CD4-positive, CD25-positive, alpha-beta regulatory T cell (primary cell): ENCODE data around the gene ARHGEF28. TPM values are rescaled to one million over a fixed set of nuclear protein-coding genes. Genes with fewer than 3 reads are reported as not detected.

Source experiments
- ATAC-seq, 2 donors: fragments of 150-1000 bp; cut with Tn5 transposase; one replicate each; pipeline ENCODE4 v1.10.0; 2021; ENCODE audit warnings: low read depth in 2 of 2, moderate number of reproducible peaks in 2 of 2, moderate library complexity in 1 of 2
- DNase-seq, 3 donors: peaks; one replicate each; pipeline versions ENCODE4 v3.0.0 to v3.0.0-alpha.2; 2012 to 2022; ENCODE audit warnings: mixed read lengths in 1 of 3
- H3K27ac ChIP-seq: one replicate; pipeline ENCODE4 v1.7.0; 2013; ENCODE audit warnings: mild to moderate bottlenecking, low read length; ENCODE audit not compliant: insufficient read depth, poor library complexity, severe bottlenecking
- H3K27me3 ChIP-seq: one replicate; pipeline ENCODE4 v1.7.0; 2013; ENCODE audit warnings: low read length; ENCODE audit not compliant: control insufficient read depth, insufficient read depth
- H3K36me3 ChIP-seq: one replicate; pipeline ENCODE4 v1.7.0; 2013; ENCODE audit warnings: mild to moderate bottlenecking, low read length, moderate library complexity; ENCODE audit not compliant: control insufficient read depth, insufficient read depth
- H3K4me1 ChIP-seq: 2 replicates; pipeline ENCODE4 v1.7.0; 2013; ENCODE audit warnings: mild to moderate bottlenecking, low read length; ENCODE audit not compliant: insufficient read depth, control insufficient read depth, poor library complexity, severe bottlenecking
- H3K4me3 ChIP-seq: one replicate; pipeline ENCODE4 v1.7.0; 2013; ENCODE audit warnings: low read depth, mild to moderate bottlenecking, low read length, moderate library complexity
- H3K9me3 ChIP-seq, 2 experiments: 1 replicate in 1 of 2; 2 replicates in 1 of 2; pipeline ENCODE4 v1.7.0; 2013; ENCODE audit warnings: low read length in 2 of 2, mild to moderate bottlenecking in 1 of 2, moderate library complexity in 1 of 2; ENCODE audit not compliant: control insufficient read depth in 2 of 2
- H3K27ac Mint-ChIP-seq, 3 donors: one replicate each; pipeline ENCODE4 v1.8.0; 2020 to 2022; ENCODE audit warnings: mild to moderate bottlenecking in 3 of 3, mixed read lengths in 3 of 3, moderate library complexity in 2 of 3
- H3K27me3 Mint-ChIP-seq: one replicate; pipeline ENCODE4 v1.8.0; 2022; ENCODE audit warnings: mild to moderate bottlenecking, mixed read lengths
- H3K36me3 Mint-ChIP-seq: one replicate; pipeline ENCODE4 v1.8.0; 2020; ENCODE audit warnings: mixed read lengths
- H3K4me1 Mint-ChIP-seq, 4 donors: one replicate each; pipeline ENCODE4 v1.8.0; 2020 to 2022; ENCODE audit warnings: mixed read lengths in 4 of 4, mild to moderate bottlenecking in 1 of 4
- H3K4me3 Mint-ChIP-seq, 4 donors: one replicate each; pipeline ENCODE4 v1.8.0; 2020 to 2022; ENCODE audit warnings: mild to moderate bottlenecking in 4 of 4, mixed read lengths in 4 of 4, moderate library complexity in 3 of 4
- H3K9me3 Mint-ChIP-seq, 7 donors: one replicate each; pipeline ENCODE4 v1.8.0; 2020 to 2022; ENCODE audit warnings: mixed read lengths in 7 of 7, mild to moderate bottlenecking in 3 of 7, moderate library complexity in 2 of 7
- polyA plus RNA-seq, 4 donors: library from polyadenylated mRNA; unstranded; fragments of 300-500 nt; fragmentation: Illumina TruSeq; gene quantifications; one replicate each; pipeline ENCODE4 v1.2.3, GENCODE V29; 2021
- total RNA-seq: library from RNA; stranded (reverse); gene quantifications from one replicate; pipeline ENCODE4 v1.2.3, GENCODE V29; 2022

ARHGEF28 gene
- total and polyA plus RNA-seq, 5 donors from 2014 or later, result not detected

- no peaks in the 10 kb centered on the region for H3K36me3 ChIP-seq
- H3K4me3 ChIP-seq, result no peak overlapping the region
- H3K4me3 Mint-ChIP-seq, result no peak overlapping the region
- H3K27ac Mint-ChIP-seq, result no peak overlapping the region
- no peaks in the 10 kb centered on the region for H3K9me3 ChIP-seq
- H3K4me1 ChIP-seq, result no peaks in the 10 kb centered on the region
- no peak overlapping the region for H3K27ac ChIP-seq
- ATAC-seq (no peak), DNase-seq (no peak)
- H3K9me3 Mint-ChIP-seq, result peaks cover 0 to 1% (median 0%) of the 10 kb centered on the region in 7 donors
- no peaks in the 10 kb centered on the region for H3K4me1 Mint-ChIP-seq
- peaks cover 19% of the 10 kb centered on the region for H3K27me3 Mint-ChIP-seq
- no peaks in the 10 kb centered on the region for H3K36me3 Mint-ChIP-seq
- no peaks in the 10 kb centered on the region for H3K27me3 ChIP-seq
These were observed 232.8 kb downstream of the ARHGEF28 start for GRCh38 chr5:73858776-73859175.

DNA sequence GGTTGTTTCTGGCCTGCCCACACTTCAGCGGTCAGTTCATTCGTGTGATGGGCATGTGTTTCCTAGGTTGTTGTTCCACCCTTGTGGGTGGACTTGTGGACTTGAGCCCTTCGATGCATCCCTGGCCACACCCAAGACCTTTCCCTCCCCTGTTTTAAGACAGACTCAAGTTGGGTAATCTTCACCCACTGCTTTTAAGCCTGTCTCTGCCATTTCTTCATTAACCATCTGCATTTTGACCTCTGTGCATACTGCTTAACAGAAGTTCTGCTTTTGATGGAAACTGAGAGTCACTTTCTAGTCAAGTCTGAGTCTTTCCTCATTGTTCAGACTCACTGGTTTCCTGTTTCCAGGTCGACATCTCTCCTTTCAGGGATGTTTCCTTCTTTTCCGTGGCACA is 233.7 kb downstream of the ARHGEF28 start:
- no peak overlapping the region for H3K4me3 Mint-ChIP-seq
- Histone ChIP-seq H3K4me3 (no peak overlapping the region), H3K4me1 (no peaks in the 10 kb centered on the region), H3K27me3 (peaks cover 4% of the 10 kb centered on the region), H3K36me3 (no peaks in the 10 kb centered on the region), H3K27ac (no peak overlapping the region), H3K9me3 (no peaks in the 10 kb centered on the region)
- no peaks in the 10 kb centered on the region for H3K4me1 Mint-ChIP-seq
- H3K9me3 Mint-ChIP-seq, result peaks cover 0 to 1% (median 0%) of the 10 kb centered on the region in 7 donors
- H3K27ac Mint-ChIP-seq, result no peak overlapping the region
- no peaks in the 10 kb centered on the region for H3K36me3 Mint-ChIP-seq
- ATAC-seq (no peak), DNase-seq (no peak)
- H3K27me3 Mint-ChIP-seq, result peaks cover 26% of the 10 kb centered on the region

DNA sequence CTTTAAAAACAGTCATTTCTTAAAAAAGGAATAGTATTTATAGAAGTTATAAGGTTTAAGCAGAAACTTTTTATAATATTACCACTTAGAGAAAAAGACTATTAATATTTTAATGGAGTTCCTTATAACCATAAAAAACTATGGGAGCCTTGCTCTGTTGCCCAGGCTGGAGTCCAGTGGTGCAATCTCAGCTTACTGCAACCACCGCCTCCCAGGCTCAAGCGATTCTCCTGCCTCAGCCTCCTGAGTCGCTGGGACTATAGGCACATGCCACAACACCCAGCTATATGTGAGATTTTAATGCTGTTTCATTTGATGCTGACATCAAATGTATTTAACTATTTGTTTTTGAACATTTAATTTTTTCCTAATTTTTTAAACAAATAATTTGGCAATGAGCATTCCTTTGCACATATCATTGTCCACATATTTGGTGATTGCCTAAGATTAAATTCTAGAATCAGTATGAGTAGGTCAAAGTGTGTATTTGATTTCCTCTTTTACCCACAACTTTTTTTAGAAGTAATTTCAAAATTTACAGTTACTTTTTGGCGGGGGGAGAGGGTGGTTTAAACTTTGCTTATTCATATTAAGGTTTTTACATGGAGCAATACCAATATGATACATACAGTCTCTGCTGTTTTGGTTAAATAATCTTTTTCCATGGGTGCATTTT is 235.5 kb downstream of the ARHGEF28 start:
- Mint-ChIP-seq H3K9me3 (peaks cover 0 to 2% (median 0%) of the 10 kb centered on the region in 7 donors), H3K4me3 (no peak overlapping the region), H3K27ac (no peak overlapping the region), H3K4me1 (no peaks in the 10 kb centered on the region), H3K36me3 (no peaks in the 10 kb centered on the region), H3K27me3 (peaks cover 34% of the 10 kb centered on the region)
- Histone ChIP-seq H3K9me3 (no peaks in the 10 kb centered on the region), H3K4me3 (no peak overlapping the region), H3K27ac (no peak overlapping the region), H3K4me1 (no peaks in the 10 kb centered on the region), H3K36me3 (no peaks in the 10 kb centered on the region), H3K27me3 (peaks cover 4% of the 10 kb centered on the region)
- ATAC-seq (no peak), DNase-seq (no peak)

- no peak overlapping the region for H3K4me3 Mint-ChIP-seq
- no peaks in the 10 kb centered on the region for H3K9me3 ChIP-seq
- ATAC-seq (no peak), DNase-seq (no peak)
- no peaks in the 10 kb centered on the region for H3K4me1 Mint-ChIP-seq
- no peaks in the 10 kb centered on the region for H3K36me3 Mint-ChIP-seq
- H3K4me1 ChIP-seq, result no peaks in the 10 kb centered on the region
- peaks cover 35% of the 10 kb centered on the region for H3K27me3 Mint-ChIP-seq
- no peak overlapping the region for H3K4me3 ChIP-seq
- peaks cover 0 to 1% (median 0%) of the 10 kb centered on the region in 7 donors for H3K9me3 Mint-ChIP-seq
- no peaks in the 10 kb centered on the region for H3K36me3 ChIP-seq
- H3K27ac Mint-ChIP-seq, result no peak overlapping the region
- no peak overlapping the region for H3K27ac ChIP-seq
- H3K27me3 ChIP-seq, result peaks cover 4% of the 10 kb centered on the region
These were observed 236.8 kb downstream of the ARHGEF28 start for GRCh38 chr5:73862796-73863195.

GRCh38 chr5:73863876-73864275 is 237.9 kb downstream of the ARHGEF28 start:
- Histone ChIP-seq H3K36me3 (no peaks in the 10 kb centered on the region), H3K27me3 (peaks cover 4% of the 10 kb centered on the region), H3K4me1 (no peaks in the 10 kb centered on the region), H3K27ac (no peak overlapping the region), H3K9me3 (no peaks in the 10 kb centered on the region), H3K4me3 (no peak overlapping the region)
- Mint-ChIP-seq H3K4me1 (no peaks in the 10 kb centered on the region), H3K9me3 (peaks cover 0 to 1% (median 0%) of the 10 kb centered on the region in 7 donors), H3K27me3 (peaks cover 35% of the 10 kb centered on the region), H3K4me3 (no peak overlapping the region), H3K27ac (no peak overlapping the region), H3K36me3 (no peaks in the 10 kb centered on the region)
- no peak for ATAC-seq
- no peak for DNase-seq

DNA sequence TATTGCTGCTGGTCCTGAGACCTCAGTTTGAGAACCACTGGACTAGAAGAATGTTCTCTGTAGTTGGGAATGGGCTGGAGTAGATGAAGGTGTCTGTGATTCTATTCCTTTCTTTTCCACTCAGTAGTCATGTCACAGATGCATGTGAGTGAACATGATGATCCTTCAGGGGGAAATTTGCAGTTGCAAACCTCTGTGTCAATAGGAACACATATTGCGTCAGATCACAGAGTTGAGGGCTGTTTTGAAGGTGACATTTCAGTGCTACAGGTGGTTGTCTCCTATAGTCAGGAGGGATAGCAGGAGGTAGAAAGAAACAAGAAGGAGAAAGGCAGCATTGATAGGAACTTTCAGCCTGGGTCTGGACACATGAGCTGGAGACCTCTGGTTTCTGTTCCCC is 239.3 kb downstream of the ARHGEF28 start:
- no peak overlapping the region for H3K27ac ChIP-seq
- no peaks in the 10 kb centered on the region for H3K36me3 ChIP-seq
- ATAC-seq (no peak), DNase-seq (no peak)
- no peak overlapping the region for H3K27ac Mint-ChIP-seq
- H3K4me3 Mint-ChIP-seq, result no peak overlapping the region
- peaks cover 4% of the 10 kb centered on the region for H3K27me3 ChIP-seq
- no peaks in the 10 kb centered on the region for H3K4me1 ChIP-seq
- peaks cover 0 to 1% (median 0%) of the 10 kb centered on the region in 7 donors for H3K9me3 Mint-ChIP-seq
- no peak overlapping the region for H3K4me3 ChIP-seq
- H3K27me3 Mint-ChIP-seq, result peaks cover 32% of the 10 kb centered on the region
- H3K9me3 ChIP-seq, result no peaks in the 10 kb centered on the region
- no peaks in the 10 kb centered on the region for H3K4me1 Mint-ChIP-seq
- H3K36me3 Mint-ChIP-seq, result no peaks in the 10 kb centered on the region

DNA sequence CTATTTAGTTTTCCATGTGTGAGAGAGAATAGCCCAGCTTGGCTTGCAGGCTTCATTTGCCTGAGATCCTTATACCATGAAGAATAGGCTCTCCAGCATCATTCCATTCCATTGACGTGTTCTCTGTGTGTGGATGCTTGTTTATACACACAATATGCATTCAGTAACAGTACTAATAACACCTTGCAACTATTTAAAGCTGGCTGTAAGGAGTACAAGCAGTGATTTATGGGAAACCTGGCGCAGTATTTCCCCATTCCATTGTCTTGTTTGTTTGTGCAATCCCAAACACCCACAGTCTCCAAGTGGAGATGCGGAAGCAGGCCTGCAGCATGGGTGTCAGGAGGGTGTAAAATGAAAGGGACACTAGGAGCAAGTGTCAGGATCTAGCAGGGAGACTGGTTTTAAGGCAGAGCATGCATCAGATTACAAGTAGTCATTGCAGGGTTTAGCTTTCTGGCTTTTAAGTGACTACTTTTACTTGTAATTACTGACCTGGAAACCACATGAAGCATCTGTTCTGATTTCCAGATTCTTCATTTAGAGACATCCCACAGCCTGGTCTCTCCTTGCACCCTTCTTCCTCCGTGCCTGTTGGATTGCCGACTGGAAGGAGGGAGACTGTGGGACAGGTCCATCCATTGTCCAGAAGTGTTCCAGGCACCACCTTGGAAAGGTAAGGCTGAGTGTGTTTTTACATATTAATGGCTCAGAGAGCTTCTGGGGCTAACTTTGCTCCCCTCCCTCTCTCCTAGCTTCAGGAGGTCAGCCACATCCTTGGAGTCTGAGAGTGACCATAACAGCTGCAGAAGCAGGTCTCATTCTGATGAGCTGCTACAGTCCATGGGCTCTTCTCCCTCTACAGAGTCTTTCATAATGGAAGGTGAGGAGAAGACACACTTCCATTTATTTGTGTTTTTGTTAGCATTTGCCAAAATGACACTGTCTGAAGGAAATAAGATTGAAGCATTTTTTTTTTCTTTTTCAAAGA is 241.6 kb downstream of the ARHGEF28 start:
- H3K9me3 Mint-ChIP-seq, result peaks cover 0 to 1% (median 0%) of the 10 kb centered on the region in 7 donors
- H3K4me1 Mint-ChIP-seq, result no peaks in the 10 kb centered on the region
- Histone ChIP-seq H3K4me3 (no peak overlapping the region), H3K36me3 (no peaks in the 10 kb centered on the region), H3K4me1 (no peaks in the 10 kb centered on the region), H3K9me3 (no peaks in the 10 kb centered on the region), H3K27ac (no peak overlapping the region), H3K27me3 (peaks cover 4% of the 10 kb centered on the region)
- DNase-seq (no peak), ATAC-seq (no peak)
- no peaks in the 10 kb centered on the region for H3K36me3 Mint-ChIP-seq
- no peak overlapping the region for H3K27ac Mint-ChIP-seq
- peaks cover 30% of the 10 kb centered on the region for H3K27me3 Mint-ChIP-seq
- H3K4me3 Mint-ChIP-seq, result no peak overlapping the region
